Measurements from ENCODE around the gene LYST. TPM values are rescaled to one million over a fixed set of nuclear protein-coding genes. Genes with fewer than 3 reads are reported as not detected.

LYST gene
- polyA plus RNA-seq, 1 donor (not counting 4 experiments of a cell fraction or from before 2014, with no cell fraction given), result 24.7 TPM

- dilution Hi-C loops (cut with MboI; ENCODE audit: extremely low pct_ligation_motif_present, low sequenced_read_pairs), result no loop called here
- H3K4me2 ChIP-seq (ENCODE audit: control insufficient read depth, extremely low read depth, insufficient read depth, low read depth, low read length), result no peak overlapping the region
- TF ChIP-seq EZH2 (IDR thresholded peaks at IDR 0.05; ENCODE audit: low read length) (no peak), CTCF (optimal IDR thresholded peaks at IDR 0.05 in 1 of 3, IDR thresholded peaks at IDR 0.05 in 1 of 3, conservative IDR thresholded peaks at IDR 0.05 in 1 of 3; ENCODE audit: extremely low read depth in 1 of 3, insufficient read depth in 2 of 3, low read length in 3 of 3) (no peak)
- no peaks in the 10 kb centered on the region for H3K9me1 ChIP-seq (ENCODE audit: control insufficient read depth, extremely low read depth, insufficient read depth, low read length)
- H3K27ac ChIP-seq (ENCODE audit: control insufficient read depth, insufficient read depth, low read length), result no peak overlapping the region
- H3K9me3 ChIP-seq (ENCODE audit: control insufficient read depth, low read depth, low read length), result peaks cover 10% of the 10 kb centered on the region
- FAIRE-seq (no peak), DNase-seq (ENCODE audit: low read depth, low spot score) (no peak)
- no peak overlapping the region for H3K4me3 ChIP-seq (ENCODE audit: control insufficient read depth in 2 of 3, extremely low read depth in 1 of 3, insufficient read depth in 2 of 3, low read depth in 1 of 3, low read length in 3 of 3)
- no peaks in the 10 kb centered on the region for H3K27me3 ChIP-seq (ENCODE audit: control insufficient read depth, extremely low read depth, insufficient read depth, low read length)
- peaks cover 0 to 14% of the 10 kb centered on the region in 2 experiments for H3K36me3 ChIP-seq (ENCODE audit: control insufficient read depth in 2 of 2, extremely low read depth in 1 of 2, insufficient read depth in 2 of 2, low read length in 2 of 2)
- H3K4me1 ChIP-seq (ENCODE audit: control insufficient read depth, extremely low read depth, insufficient read depth, low read length), result no peaks in the 10 kb centered on the region
- H4K20me1 ChIP-seq (ENCODE audit: control insufficient read depth, extremely low read depth, insufficient read depth, low read length), result no peaks in the 10 kb centered on the region
- no peaks in the 10 kb centered on the region for H3K79me2 ChIP-seq (ENCODE audit: control insufficient read depth, insufficient read depth, low read length)
- no peak overlapping the region for H2AFZ ChIP-seq (ENCODE audit: control insufficient read depth, low read length)
- H3K9ac ChIP-seq (ENCODE audit: control insufficient read depth, extremely low read depth, insufficient read depth, low read length), result no peak overlapping the region
These were observed 187.1 kb downstream of the LYST start for GRCh38 chr1:235679644-235680043.

GRCh38 chr1:235679005-235679404 is 187.7 kb downstream of the LYST start:
- dilution Hi-C loops (cut with MboI; ENCODE audit: extremely low pct_ligation_motif_present, low sequenced_read_pairs), result no loop called here
- H3K4me3 ChIP-seq (ENCODE audit: control insufficient read depth in 2 of 3, extremely low read depth in 1 of 3, insufficient read depth in 2 of 3, low read depth in 1 of 3, low read length in 3 of 3), result no peak overlapping the region
- H4K20me1 ChIP-seq (ENCODE audit: control insufficient read depth, extremely low read depth, insufficient read depth, low read length), result no peaks in the 10 kb centered on the region
- H3K9me3 ChIP-seq (ENCODE audit: control insufficient read depth, low read depth, low read length), result peaks cover 10% of the 10 kb centered on the region
- H2AFZ ChIP-seq (ENCODE audit: control insufficient read depth, low read length), result no peak overlapping the region
- H3K79me2 ChIP-seq (ENCODE audit: control insufficient read depth, insufficient read depth, low read length), result no peaks in the 10 kb centered on the region
- no peaks in the 10 kb centered on the region for H3K9me1 ChIP-seq (ENCODE audit: control insufficient read depth, extremely low read depth, insufficient read depth, low read length)
- no peak for TF ChIP-seq CTCF (optimal IDR thresholded peaks at IDR 0.05 in 1 of 3, IDR thresholded peaks at IDR 0.05 in 1 of 3, conservative IDR thresholded peaks at IDR 0.05 in 1 of 3; ENCODE audit: extremely low read depth in 1 of 3, insufficient read depth in 2 of 3, low read length in 3 of 3)
- no peak for TF ChIP-seq EZH2 (IDR thresholded peaks at IDR 0.05; ENCODE audit: low read length)
- DNase-seq (ENCODE audit: low read depth, low spot score) (no peak), FAIRE-seq (no peak)
- no peak overlapping the region for H3K9ac ChIP-seq (ENCODE audit: control insufficient read depth, extremely low read depth, insufficient read depth, low read length)
- no peak overlapping the region for H3K27ac ChIP-seq (ENCODE audit: control insufficient read depth, insufficient read depth, low read length)
- peaks cover 0 to 13% of the 10 kb centered on the region in 2 experiments for H3K36me3 ChIP-seq (ENCODE audit: control insufficient read depth in 2 of 2, extremely low read depth in 1 of 2, insufficient read depth in 2 of 2, low read length in 2 of 2)
- no peak overlapping the region for H3K4me2 ChIP-seq (ENCODE audit: control insufficient read depth, extremely low read depth, insufficient read depth, low read depth, low read length)
- no peaks in the 10 kb centered on the region for H3K27me3 ChIP-seq (ENCODE audit: control insufficient read depth, extremely low read depth, insufficient read depth, low read length)
- no peaks in the 10 kb centered on the region for H3K4me1 ChIP-seq (ENCODE audit: control insufficient read depth, extremely low read depth, insufficient read depth, low read length)
